Urothelium cell line (cell line): ENCODE measurements around the gene MTA3.
"Not testable (repeated sequence)": the region's sequence is repeated elsewhere in the genome, so short reads cannot be mapped to it uniquely, and the experiment has no call there.

Experiments used
- DNase-seq: peaks from one replicate; pipeline ENCODE4 v3.0.0; 2011; ENCODE audit warnings: low spot score, mixed read lengths
- FAIRE-seq: peaks from 2 replicates; lab custom pipeline; 2011; peaks lifted over from hg19 to GRCh38; lab: Jason Lieb, UNC

The MTA3 gene

DNA sequence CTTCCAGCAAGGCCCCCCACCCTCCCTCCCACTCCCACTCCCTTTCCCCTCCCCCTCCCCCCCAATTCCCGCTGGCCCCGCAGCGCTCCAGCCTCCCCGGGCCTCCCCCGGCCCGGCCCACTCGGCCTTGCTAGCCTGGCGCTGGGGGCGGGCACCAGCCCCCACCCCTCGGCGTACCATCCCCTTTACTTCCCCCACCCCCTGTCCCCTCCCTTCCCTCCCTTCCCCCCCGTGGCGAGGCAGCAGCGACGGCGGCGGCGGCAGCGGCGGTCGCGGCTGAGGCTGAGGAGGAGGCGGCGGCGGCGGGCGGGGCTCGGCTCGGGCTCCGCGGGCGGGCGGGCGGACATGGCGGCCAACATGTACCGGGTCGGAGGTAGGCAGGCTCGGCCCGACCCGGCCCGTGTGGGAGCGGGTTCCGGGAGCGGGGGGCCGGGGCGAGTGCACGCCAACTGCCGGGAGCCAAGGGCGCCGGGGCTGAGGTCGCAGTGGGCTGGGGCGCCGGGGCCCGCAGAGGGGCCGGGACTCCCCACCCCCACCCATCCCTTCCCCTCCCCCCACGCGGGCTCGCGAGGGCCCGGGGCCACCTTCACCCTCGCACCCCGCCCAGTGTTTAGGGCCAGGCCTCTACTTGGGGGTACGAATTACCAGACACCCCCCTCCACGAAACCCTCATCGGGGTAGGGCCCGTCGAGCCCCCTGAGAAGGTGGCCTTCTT lies at the start of gene MTA3:
MTA3 (plus strand) TSS at position 232 of the 715 bp plus-strand sequence; CDS start at position 346, 114 bp downstream.
- DNase-seq, result peak; percentile 78
- no peak for FAIRE-seq

- FAIRE-seq (no peak), DNase-seq (no peak)
These were observed 48.8 kb upstream of the MTA3 start for GRCh38 chr2:42519624-42520023.

DNA sequence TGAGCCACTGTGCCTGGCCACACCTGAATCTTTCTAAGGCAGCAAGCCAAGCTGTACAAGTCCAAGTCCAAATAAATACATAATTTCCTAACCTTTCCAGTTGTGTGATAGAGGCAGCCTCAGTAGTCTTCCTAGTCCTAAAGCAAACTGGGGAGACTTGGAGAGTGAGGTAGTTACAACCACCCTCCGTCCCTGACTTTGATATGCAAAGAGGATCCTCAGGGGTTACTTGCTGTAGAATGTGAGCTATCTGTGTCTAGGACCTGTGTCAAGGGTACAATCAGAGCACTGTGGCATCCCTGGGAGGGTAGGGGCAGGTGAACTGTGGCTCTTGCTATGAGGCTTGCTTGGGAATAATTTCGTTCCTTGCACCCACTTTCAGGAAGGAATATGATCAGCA lies 46.4 kb upstream of the MTA3 start:
- DNase-seq, result no peak
- FAIRE-seq, result no peak

GRCh38 chr2:42523341-42523740 lies 45.1 kb upstream of the MTA3 start:
- DNase-seq (no peak), FAIRE-seq (no peak)

GRCh38 chr2:42532397-42532796 lies 36.0 kb upstream of the MTA3 start:
- DNase-seq, result no peak
- no peak for FAIRE-seq

DNA sequence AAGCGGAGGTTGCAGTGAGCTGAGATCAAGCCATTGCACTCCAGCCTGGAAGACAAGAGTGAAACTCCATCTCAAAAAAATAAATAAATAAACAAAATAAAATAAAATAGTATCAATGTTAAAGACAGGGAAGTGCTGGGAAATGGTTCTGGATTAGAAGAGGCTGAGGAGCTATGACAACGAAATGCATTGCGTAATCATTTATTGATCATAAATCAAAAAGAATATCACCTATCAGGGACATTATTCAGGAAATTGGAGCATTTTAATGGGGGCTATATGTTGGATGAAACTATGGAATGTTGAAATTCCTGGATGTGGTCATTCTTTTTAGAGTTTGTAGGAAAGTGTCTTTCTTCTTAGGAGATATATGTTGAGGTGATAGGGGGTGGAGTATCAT lies 30.9 kb upstream of the MTA3 start:
- FAIRE-seq, result no peak
- no peak for DNase-seq

- FAIRE-seq (no peak), DNase-seq (no peak)
These were observed 25.6 kb upstream of the MTA3 start for GRCh38 chr2:42542871-42543270.

DNA sequence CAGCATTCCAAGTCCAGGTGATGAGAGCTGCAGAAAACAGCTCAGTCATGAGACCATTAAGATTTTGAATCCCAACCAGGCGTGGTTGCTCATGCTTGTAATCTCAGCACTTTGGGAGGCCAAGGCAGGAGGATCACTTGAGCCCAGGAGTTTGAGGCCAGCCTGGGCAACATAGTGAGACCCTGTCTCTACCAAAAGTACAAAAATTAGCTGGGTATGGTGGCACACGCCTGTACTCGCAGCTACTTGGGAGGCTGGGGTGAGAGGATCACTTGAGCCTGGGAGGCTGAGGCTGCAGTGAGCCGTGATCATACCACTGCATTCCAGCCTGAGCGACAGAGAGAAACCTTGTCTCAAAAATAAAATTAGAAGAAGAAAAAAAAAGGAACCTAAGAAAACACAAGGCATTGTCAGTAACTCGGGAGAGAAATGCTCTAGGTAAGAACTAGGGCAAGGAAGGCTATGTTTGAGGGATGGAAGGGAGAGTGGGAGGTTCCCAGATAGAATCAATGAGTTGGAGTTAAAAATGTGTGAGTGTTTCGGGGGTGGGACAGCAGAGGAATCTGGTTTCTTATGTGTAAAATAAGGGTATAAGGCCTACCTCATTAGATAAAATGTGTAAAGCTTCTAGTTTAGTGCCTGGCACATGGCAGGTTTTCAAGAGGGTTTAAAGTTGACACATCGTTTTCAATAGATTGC lies 23.3 kb upstream of the MTA3 start:
- no peak for DNase-seq
- FAIRE-seq, result no peak

GRCh38 chr2:42545841-42546390 lies 22.5 kb upstream of the MTA3 start:
- no peak for FAIRE-seq
- no peak for DNase-seq

DNA sequence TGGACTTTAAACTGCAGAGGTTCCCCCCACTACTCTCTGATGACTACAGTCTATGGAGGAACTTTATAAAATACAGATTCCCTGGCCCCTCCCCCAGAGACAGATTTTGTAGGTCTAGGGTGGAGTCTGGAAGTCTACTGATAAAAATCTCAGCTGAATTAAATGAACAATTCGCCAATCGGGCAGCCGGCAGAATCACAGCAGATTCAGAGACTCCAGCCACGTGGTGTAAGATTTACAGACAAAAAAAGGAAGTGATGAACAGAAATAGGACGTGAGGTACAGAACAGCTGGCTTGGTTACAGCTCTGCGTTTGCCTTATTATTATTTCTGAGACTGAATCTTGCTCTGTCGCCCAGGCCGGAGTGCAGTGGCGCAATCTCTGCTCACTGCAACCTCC lies 21.4 kb upstream of the MTA3 start:
- DNase-seq, result no peak
- FAIRE-seq, result no peak

GRCh38 chr2:42547446-42548295 lies 20.8 kb upstream of the MTA3 start:
- no peak for DNase-seq
- FAIRE-seq, result no peak

GRCh38 chr2:42550870-42551269 lies 17.6 kb upstream of the MTA3 start:
- DNase-seq (no peak), FAIRE-seq (no peak)

- DNase-seq, result no peak
- no peak for FAIRE-seq
These were observed 14.0 kb upstream of the MTA3 start for GRCh38 chr2:42554392-42554791.

DNA sequence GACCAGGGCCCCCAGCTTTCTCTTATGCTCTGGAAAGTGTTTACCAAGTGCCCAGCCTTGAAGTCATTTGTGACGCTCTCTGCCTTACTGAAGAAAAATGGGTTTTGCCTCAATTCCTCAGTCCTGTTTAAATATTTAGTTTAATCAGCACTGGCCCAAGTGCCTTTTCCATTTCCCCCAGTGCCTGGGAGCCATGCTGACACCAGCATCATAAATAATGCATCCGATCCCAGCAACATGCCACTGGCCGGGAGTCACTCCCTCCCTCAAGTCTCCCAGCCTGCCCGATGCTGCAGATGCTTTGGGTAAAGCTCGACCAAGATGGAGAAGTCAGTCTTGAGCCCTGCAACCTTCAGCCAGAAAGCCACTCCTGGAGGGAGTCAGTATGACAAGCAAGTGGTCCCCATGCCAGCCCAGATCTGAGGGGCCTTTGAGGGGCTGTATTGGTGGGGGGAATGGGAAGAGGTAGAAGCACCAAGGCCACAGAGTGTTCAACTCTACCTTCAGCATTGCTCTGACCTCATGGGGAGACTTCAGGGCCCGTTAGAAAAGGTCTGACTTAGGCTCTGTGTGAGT lies 12.0 kb upstream of the MTA3 start:
- DNase-seq, result no peak
- FAIRE-seq, result no peak

- DNase-seq (no peak), FAIRE-seq (no peak)
These were observed 11.1 kb upstream of the MTA3 start for GRCh38 chr2:42557306-42557705.

DNA sequence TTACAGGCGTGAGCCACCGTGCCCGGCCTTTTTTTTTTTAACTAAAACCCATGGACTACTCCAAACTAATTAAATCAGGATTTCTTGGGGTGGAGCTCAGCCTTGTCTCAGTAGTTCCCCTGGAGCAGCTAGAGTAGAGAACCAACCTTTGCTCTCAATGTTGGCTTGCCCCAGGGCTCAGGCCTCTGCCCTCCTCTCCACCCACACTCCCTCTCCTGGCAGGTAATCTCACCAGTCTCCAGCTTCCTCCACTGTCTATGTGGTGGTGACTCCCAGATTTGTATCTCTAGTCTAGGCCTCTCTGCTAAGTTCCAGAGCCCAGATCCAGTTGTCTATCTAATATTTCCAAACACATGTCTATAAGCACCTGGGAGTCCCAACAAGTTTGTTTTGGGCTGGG lies 9.6 kb upstream of the MTA3 start:
- FAIRE-seq (no peak), DNase-seq (no peak)

DNA sequence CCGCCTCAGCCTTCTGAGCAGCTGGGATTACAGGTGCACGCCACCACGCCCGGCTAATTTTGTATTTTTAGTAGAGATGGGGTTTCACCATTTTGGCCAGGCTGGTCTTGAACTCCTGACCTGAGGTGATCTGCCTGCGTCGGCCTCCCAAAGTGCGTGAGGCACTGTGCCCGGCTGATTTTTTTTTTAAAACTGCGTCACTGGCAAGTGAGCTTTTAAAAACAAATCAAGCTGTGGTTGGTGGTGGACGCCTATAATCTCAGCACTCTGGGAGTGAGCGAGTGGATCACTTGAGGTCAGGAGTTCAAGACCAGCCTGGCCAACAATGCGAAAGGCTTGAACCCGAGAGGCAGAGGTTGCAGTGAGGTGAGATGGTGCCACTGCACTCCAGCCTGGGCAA lies 8.3 kb upstream of the MTA3 start:
- not testable (repeated sequence) for FAIRE-seq, DNase-seq

- FAIRE-seq, result no peak
- DNase-seq, result no peak
These were observed 7.5 kb upstream of the MTA3 start for GRCh38 chr2:42560899-42561298.

- FAIRE-seq, result no peak
- DNase-seq, result no peak
These were observed 5.8 kb upstream of the MTA3 start for GRCh38 chr2:42562474-42563144.

DNA sequence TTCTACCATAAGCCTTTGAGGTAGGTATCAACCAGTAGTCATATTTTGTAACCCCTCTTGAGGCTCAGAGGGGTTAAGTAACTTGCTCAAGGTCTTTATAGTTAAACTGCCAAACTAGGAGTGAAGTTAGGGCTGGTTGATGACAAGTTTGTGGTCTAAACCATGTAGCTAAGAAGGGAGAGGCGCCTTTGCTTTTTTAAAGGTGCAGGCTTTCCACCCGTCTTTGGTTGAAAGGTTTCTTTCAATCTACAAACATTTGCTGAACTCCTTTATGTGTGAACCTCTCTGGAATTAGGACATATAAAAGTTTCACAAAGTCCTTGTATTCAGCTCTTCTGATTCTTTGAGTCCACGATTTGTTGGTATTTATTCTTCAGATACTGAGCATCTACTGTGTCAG lies 2.4 kb upstream of the MTA3 start:
- FAIRE-seq, result no peak

More for the DNA sequence above, 2.4 kb upstream of the MTA3 start:
- no peak for DNase-seq
